ENCODE data around the gene PPP1R9B. TPM values are rescaled to one million over a fixed set of nuclear protein-coding genes. Genes with fewer than 3 reads are reported as not detected.

Gene PPP1R9B
- total RNA-seq, 1 donor from 2014 or later = 73.6 TPM

DNA sequence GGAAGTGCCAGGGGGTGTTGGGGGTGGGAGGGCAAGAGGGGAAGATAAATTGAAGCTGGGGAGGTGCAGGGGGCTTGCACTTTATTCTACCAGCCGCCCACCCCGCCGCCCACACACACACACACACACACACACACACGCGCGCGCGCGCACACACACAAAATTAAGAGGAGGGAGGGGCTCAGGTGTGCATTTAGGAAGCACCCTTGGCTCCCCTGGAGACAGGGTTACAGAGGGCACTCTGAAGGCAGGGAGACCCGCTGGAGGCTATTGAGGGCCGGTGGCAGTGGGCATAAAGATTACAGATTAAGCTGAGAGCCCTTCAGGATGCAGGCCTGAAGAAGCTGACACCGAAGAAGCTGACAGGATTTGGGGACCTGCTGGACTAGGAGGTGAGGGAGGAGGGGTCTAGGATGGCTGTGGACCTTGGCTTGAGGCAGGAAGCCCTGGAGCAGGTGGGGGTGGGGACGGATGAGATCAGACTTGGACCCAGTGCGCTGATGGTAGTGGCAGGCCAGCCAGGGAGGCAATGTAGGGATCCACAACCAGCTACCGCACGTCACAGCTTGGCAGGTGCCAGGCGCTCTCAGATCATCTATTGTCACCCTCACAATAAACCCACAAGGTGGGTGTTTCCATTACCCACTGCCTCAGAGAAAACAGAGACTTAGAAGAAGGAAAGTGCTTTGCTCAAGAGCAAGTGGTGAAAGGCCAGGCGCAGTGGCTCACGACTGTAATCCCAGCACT, 19.7 kb downstream of the PPP1R9B start:
- H3K4me3 Mint-ChIP-seq (ENCODE audit: unreplicated experiment) = peak overlapping the region; percentile 73
- peak overlapping the region; percentile 95 for H3K4me2 ChIP-seq (ENCODE audit: low read length)
- H2AFZ ChIP-seq (ENCODE audit: low read depth, low read length) = no peak overlapping the region
- no peak for TF ChIP-seq EZH2 (IDR thresholded peaks at IDR 0.05; ENCODE audit: insufficient read depth, low read length)
- TF ChIP-seq, protein P1, sequence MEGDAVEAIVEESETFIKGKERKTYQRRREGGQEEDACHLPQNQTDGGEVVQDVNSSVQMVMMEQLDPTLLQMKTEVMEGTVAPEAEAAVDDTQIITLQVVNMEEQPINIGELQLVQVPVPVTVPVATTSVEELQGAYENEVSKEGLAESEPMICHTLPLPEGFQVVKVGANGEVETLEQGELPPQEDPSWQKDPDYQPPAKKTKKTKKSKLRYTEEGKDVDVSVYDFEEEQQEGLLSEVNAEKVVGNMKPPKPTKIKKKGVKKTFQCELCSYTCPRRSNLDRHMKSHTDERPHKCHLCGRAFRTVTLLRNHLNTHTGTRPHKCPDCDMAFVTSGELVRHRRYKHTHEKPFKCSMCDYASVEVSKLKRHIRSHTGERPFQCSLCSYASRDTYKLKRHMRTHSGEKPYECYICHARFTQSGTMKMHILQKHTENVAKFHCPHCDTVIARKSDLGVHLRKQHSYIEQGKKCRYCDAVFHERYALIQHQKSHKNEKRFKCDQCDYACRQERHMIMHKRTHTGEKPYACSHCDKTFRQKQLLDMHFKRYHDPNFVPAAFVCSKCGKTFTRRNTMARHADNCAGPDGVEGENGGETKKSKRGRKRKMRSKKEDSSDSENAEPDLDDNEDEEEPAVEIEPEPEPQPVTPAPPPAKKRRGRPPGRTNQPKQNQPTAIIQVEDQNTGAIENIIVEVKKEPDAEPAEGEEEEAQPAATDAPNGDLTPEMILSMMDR (IDR thresholded peaks at IDR 0.05; ENCODE audit: insufficient read depth, low read depth, low read length) = no peak
- peaks cover 17% of the 10 kb centered on the region for H3K4me1 ChIP-seq (ENCODE audit: insufficient read depth, low read length)
- H3K36me3 ChIP-seq (ENCODE audit: insufficient read depth, low read length) = peaks cover 2% of the 10 kb centered on the region
- H3K9me3 Mint-ChIP-seq (ENCODE audit: unreplicated experiment) = no peaks in the 10 kb centered on the region
- H4K20me1 ChIP-seq (ENCODE audit: insufficient read depth, low read length) = peaks cover 35% of the 10 kb centered on the region
- no peaks in the 10 kb centered on the region for H3K9me3 ChIP-seq (ENCODE audit: insufficient read depth, low read depth, low read length)
- H3K4me3 ChIP-seq (ENCODE audit: insufficient read depth, low read depth, low read length) = no peak overlapping the region
- H3K27me3 Mint-ChIP-seq (ENCODE audit: low read depth, unreplicated experiment) = no peaks in the 10 kb centered on the region
- no peaks in the 10 kb centered on the region for H3K27me3 ChIP-seq (ENCODE audit: insufficient read depth, low read length)
- peaks cover 23% of the 10 kb centered on the region for H3K4me1 Mint-ChIP-seq (ENCODE audit: low read depth, unreplicated experiment)
- H3K36me3 Mint-ChIP-seq (ENCODE audit: low read depth, unreplicated experiment) = no peaks in the 10 kb centered on the region
- DNase-seq (ENCODE audit: low read depth) (no peak), FAIRE-seq (no peak)
- no peak overlapping the region for H3K27ac ChIP-seq (ENCODE audit: low read depth, low read length)
- peaks cover 5% of the 10 kb centered on the region for H3K79me2 ChIP-seq (ENCODE audit: insufficient read depth, low read length)
- H3K9ac ChIP-seq (ENCODE audit: low read length) = peak overlapping the region; percentile 6
- H3K27ac Mint-ChIP-seq (ENCODE audit: unreplicated experiment) = peak overlapping the region; percentile 62

DNA sequence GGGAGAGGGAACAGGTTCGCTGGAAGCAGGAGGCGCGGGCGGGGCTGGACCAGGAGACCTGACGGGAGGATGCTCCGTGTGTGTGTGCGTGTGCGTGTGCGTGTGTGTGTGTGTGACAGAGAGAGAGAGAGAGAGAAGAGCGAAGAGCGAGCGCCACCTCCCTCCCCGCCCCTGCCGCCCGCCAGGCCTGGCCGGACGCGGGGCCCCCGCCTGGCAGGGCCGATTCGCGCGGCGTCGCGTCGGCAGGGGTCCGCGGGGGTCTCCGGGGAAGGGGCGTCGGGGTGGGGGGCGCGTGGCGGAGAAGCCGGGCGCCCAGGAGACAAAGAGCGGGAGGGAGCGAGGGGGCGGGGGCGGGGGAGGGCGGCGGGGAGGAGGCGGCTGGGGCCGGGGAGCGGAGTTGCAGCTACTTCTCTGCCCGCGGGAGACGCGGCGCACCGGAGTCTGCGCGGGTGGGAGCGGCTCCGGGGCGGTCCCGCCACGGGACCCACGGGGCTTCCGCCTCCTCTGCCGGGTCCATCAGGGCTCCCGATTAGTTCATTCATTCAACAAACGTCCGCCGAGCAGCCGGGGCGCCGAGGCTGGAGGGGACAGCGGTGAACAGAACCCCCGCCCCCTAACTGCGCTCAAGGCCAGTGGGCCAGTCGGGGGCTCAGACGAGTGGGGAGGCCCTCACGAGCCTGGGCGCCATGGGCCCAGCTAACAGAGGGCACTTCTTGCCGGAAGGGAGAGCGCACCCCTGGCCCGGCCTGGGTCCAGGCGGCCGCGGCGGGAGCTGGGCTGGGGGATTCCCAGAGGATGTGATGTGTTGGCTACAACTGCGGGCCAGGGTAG, 20.5 kb downstream of the PPP1R9B start, which contains the start of gene SAMD14:
Gene SAMD14, minus strand, starts transcription at position 433 of the 831 bp plus-strand sequence. CDS start 5,201 bp downstream, outside the sequence.
- H3K36me3 Mint-ChIP-seq (ENCODE audit: low read depth, unreplicated experiment) = no peaks in the 10 kb centered on the region
- peak within 1 kb of the TSS; percentile 63 for H2AFZ ChIP-seq (ENCODE audit: low read depth, low read length)
- TF ChIP-seq EZH2 (IDR thresholded peaks at IDR 0.05; ENCODE audit: insufficient read depth, low read length) = no peak
- TF ChIP-seq, protein P1 (IDR thresholded peaks at IDR 0.05; ENCODE audit: insufficient read depth, low read depth, low read length) = no peak
- no peaks in the 10 kb centered on the region for H3K9me3 Mint-ChIP-seq (ENCODE audit: unreplicated experiment)
- FAIRE-seq = no peak
- peak within 1 kb of the TSS; percentile 95 for H3K4me2 ChIP-seq (ENCODE audit: low read length)
- H3K4me3 Mint-ChIP-seq (ENCODE audit: unreplicated experiment) = peak within 1 kb of the TSS; percentile 93
- peak within 1 kb of the TSS; percentile 68 for H3K4me3 ChIP-seq (ENCODE audit: insufficient read depth, low read depth, low read length)
- H3K9ac ChIP-seq (ENCODE audit: low read length) = peak within 1 kb of the TSS; percentile 79
- peaks cover 4% of the 10 kb centered on the region for H3K27me3 Mint-ChIP-seq (ENCODE audit: low read depth, unreplicated experiment)
- H3K4me1 Mint-ChIP-seq (ENCODE audit: low read depth, unreplicated experiment) = peaks cover 23% of the 10 kb centered on the region
- H3K9me3 ChIP-seq (ENCODE audit: insufficient read depth, low read depth, low read length) = no peaks in the 10 kb centered on the region
- H3K27me3 ChIP-seq (ENCODE audit: insufficient read depth, low read length) = no peaks in the 10 kb centered on the region
- peak within 1 kb of the TSS; percentile 62 for H3K27ac Mint-ChIP-seq (ENCODE audit: unreplicated experiment)
- peaks cover 5% of the 10 kb centered on the region for H3K79me2 ChIP-seq (ENCODE audit: insufficient read depth, low read length)
- H3K4me1 ChIP-seq (ENCODE audit: insufficient read depth, low read length) = peaks cover 17% of the 10 kb centered on the region
- H3K36me3 ChIP-seq (ENCODE audit: insufficient read depth, low read length) = peaks cover 2% of the 10 kb centered on the region
- peaks cover 31% of the 10 kb centered on the region for H4K20me1 ChIP-seq (ENCODE audit: insufficient read depth, low read length)
- peak; percentile 46 for DNase-seq (ENCODE audit: low read depth)
- H3K27ac ChIP-seq (ENCODE audit: low read depth, low read length) = peak within 1 kb of the TSS; percentile 12

Data from astrocyte (in vitro differentiated cells and primary cell).